ENCODE measurements around the gene TYW1.
"Not testable (repeated sequence)": the region's sequence is repeated elsewhere in the genome, so short reads cannot be mapped to it uniquely, and the experiment has no call there.

GRCh38 chr7:67043559-67043930 is 46.9 kb downstream of the TYW1 start:
- TF ChIP-seq POLR2AphosphoS5, POLR2A (IDR thresholded peaks at IDR 0.05; ENCODE audit: low read depth, low read length): not testable (repeated sequence)

All from GM12891 (cell line).